Effector memory CD8-positive, alpha-beta T cell (primary cell): Measurements from ENCODE around the gene CYB5R3.

Experiments used
- ATAC-seq: fragments of 150-1000 bp; cut with Tn5 transposase; replicated peaks from 2 replicates; pipeline ENCODE4 v1.10.0; 2021; ENCODE audit warnings: mild to moderate bottlenecking, moderate library complexity
- DNase-seq, 3 experiments: peaks; one replicate each; pipeline ENCODE4 v3.0.0; 2021
- H3K27ac Mint-ChIP-seq, 2 donors: one replicate each; pipeline ENCODE4 v1.8.0; 2022; ENCODE audit warnings: mild to moderate bottlenecking in 2 of 2, mixed read lengths in 2 of 2, moderate library complexity in 2 of 2
- H3K27me3 Mint-ChIP-seq, 2 donors: one replicate each; pipeline ENCODE4 v1.8.0; 2022; ENCODE audit warnings: mixed read lengths in 2 of 2
- H3K36me3 Mint-ChIP-seq: one replicate; pipeline ENCODE4 v1.8.0; 2022; ENCODE audit warnings: mild to moderate bottlenecking, moderate library complexity, mixed read lengths; ENCODE audit not compliant: insufficient read depth
- H3K4me1 Mint-ChIP-seq, 2 donors: one replicate each; pipeline ENCODE4 v1.8.0; 2022; ENCODE audit warnings: low read depth in 2 of 2, mixed read lengths in 2 of 2
- H3K4me3 Mint-ChIP-seq, 2 donors: one replicate each; pipeline ENCODE4 v1.8.0; 2022; ENCODE audit warnings: mild to moderate bottlenecking in 2 of 2, mixed read lengths in 2 of 2, moderate library complexity in 2 of 2
- H3K9me3 Mint-ChIP-seq, 2 donors: one replicate each; pipeline ENCODE4 v1.8.0; 2022; ENCODE audit warnings: mixed read lengths in 2 of 2

Gene CYB5R3

GRCh38 chr22:42630901-42631602 is 18.1 kb downstream of the CYB5R3 start:
- Mint-ChIP-seq H3K27ac (peak overlapping the region in 1 of 2 donors; percentile 23), H3K4me3 (no peak overlapping the region), H3K36me3 (peaks cover 44% of the 10 kb centered on the region), H3K9me3 (no peaks in the 10 kb centered on the region), H3K4me1 (peaks cover 0 to 2% of the 10 kb centered on the region in 2 donors), H3K27me3 (no peaks in the 10 kb centered on the region)
- DNase-seq (no peak), ATAC-seq (no peak)

- H3K4me3 Mint-ChIP-seq: no peak overlapping the region
- H3K27me3 Mint-ChIP-seq: no peaks in the 10 kb centered on the region
- H3K27ac Mint-ChIP-seq: peak overlapping the region in 1 of 2 donors; percentile 68
- DNase-seq (no peak), ATAC-seq (no peak)
- H3K9me3 Mint-ChIP-seq: no peaks in the 10 kb centered on the region
- no peaks in the 10 kb centered on the region for H3K4me1 Mint-ChIP-seq
- peaks cover 47% of the 10 kb centered on the region for H3K36me3 Mint-ChIP-seq
These were observed 19.0 kb downstream of the CYB5R3 start for GRCh38 chr22:42630211-42630610.

- no peaks in the 10 kb centered on the region for H3K4me1 Mint-ChIP-seq
- H3K4me3 Mint-ChIP-seq: no peak overlapping the region
These were observed 21.2 kb downstream of the CYB5R3 start for GRCh38 chr22:42627981-42628380.

GRCh38 chr22:42626951-42627625 is 22.1 kb downstream of the CYB5R3 start:
- H3K4me1 Mint-ChIP-seq: peaks cover 0 to 2% of the 10 kb centered on the region in 2 donors
- ATAC-seq (no peak), DNase-seq (no peak)
- H3K36me3 Mint-ChIP-seq: peaks cover 30% of the 10 kb centered on the region
- H3K4me3 Mint-ChIP-seq: no peak overlapping the region
- H3K9me3 Mint-ChIP-seq: no peaks in the 10 kb centered on the region
- no peak overlapping the region for H3K27ac Mint-ChIP-seq
- no peaks in the 10 kb centered on the region for H3K27me3 Mint-ChIP-seq

More at GRCh38 chr22:42627981-42628380, 21.2 kb downstream of the CYB5R3 start:
- Mint-ChIP-seq H3K9me3 (no peaks in the 10 kb centered on the region), H3K36me3 (peaks cover 35% of the 10 kb centered on the region), H3K27ac (peak overlapping the region in 1 of 2 donors; percentile 57), H3K27me3 (no peaks in the 10 kb centered on the region)
- ATAC-seq (no peak), DNase-seq (no peak)

- peaks cover 33% of the 10 kb centered on the region for H3K36me3 Mint-ChIP-seq
- no peaks in the 10 kb centered on the region for H3K9me3 Mint-ChIP-seq
- H3K4me3 Mint-ChIP-seq: no peak overlapping the region
- peaks cover 3 to 5% of the 10 kb centered on the region in 2 donors for H3K4me1 Mint-ChIP-seq
- no peak for ATAC-seq
- no peaks in the 10 kb centered on the region for H3K27me3 Mint-ChIP-seq
- DNase-seq: no peak
- H3K27ac Mint-ChIP-seq: no peak overlapping the region
These were observed 22.8 kb downstream of the CYB5R3 start for GRCh38 chr22:42626431-42626830.

GRCh38 chr22:42625416-42625815 is 23.8 kb downstream of the CYB5R3 start:
- H3K27me3 Mint-ChIP-seq: no peaks in the 10 kb centered on the region
- no peak overlapping the region for H3K27ac Mint-ChIP-seq
- H3K4me3 Mint-ChIP-seq: no peak overlapping the region
- H3K36me3 Mint-ChIP-seq: peaks cover 33% of the 10 kb centered on the region
- no peaks in the 10 kb centered on the region for H3K9me3 Mint-ChIP-seq
- DNase-seq (no peak), ATAC-seq (no peak)
- H3K4me1 Mint-ChIP-seq: peaks cover 5 to 8% of the 10 kb centered on the region in 2 donors

GRCh38 chr22:42624551-42625106 is 24.6 kb downstream of the CYB5R3 start:
- Mint-ChIP-seq H3K4me3 (no peak overlapping the region), H3K27me3 (no peaks in the 10 kb centered on the region), H3K9me3 (no peaks in the 10 kb centered on the region), H3K36me3 (peaks cover 34% of the 10 kb centered on the region), H3K27ac (no peak overlapping the region), H3K4me1 (peaks cover 5 to 8% of the 10 kb centered on the region in 2 donors)
- ATAC-seq: no peak
- DNase-seq: no peak

GRCh38 chr22:42623756-42624441 is 25.3 kb downstream of the CYB5R3 start:
- no peak overlapping the region for H3K27ac Mint-ChIP-seq
- H3K4me1 Mint-ChIP-seq: peaks cover 5 to 8% of the 10 kb centered on the region in 2 donors
- no peak for DNase-seq
- no peaks in the 10 kb centered on the region for H3K27me3 Mint-ChIP-seq
- no peaks in the 10 kb centered on the region for H3K9me3 Mint-ChIP-seq
- H3K4me3 Mint-ChIP-seq: no peak overlapping the region
- peaks cover 39% of the 10 kb centered on the region for H3K36me3 Mint-ChIP-seq
- ATAC-seq: no peak

- Mint-ChIP-seq H3K4me3 (no peak overlapping the region), H3K27me3 (no peaks in the 10 kb centered on the region), H3K36me3 (peaks cover 39% of the 10 kb centered on the region), H3K4me1 (peaks cover 5 to 8% of the 10 kb centered on the region in 2 donors), H3K27ac (no peak overlapping the region), H3K9me3 (no peaks in the 10 kb centered on the region)
- no peak for ATAC-seq
- DNase-seq: no peak
These were observed 25.9 kb downstream of the CYB5R3 start for GRCh38 chr22:42623301-42623751.

GRCh38 chr22:42622061-42622710 is 27.0 kb downstream of the CYB5R3 start:
- Mint-ChIP-seq H3K27ac (peak overlapping the region; percentile 60 to 78), H3K36me3 (peaks cover 39% of the 10 kb centered on the region), H3K4me1 (peaks cover 8 to 9% of the 10 kb centered on the region in 2 donors), H3K27me3 (no peaks in the 10 kb centered on the region), H3K9me3 (no peaks in the 10 kb centered on the region), H3K4me3 (no peak overlapping the region)
- DNase-seq (no peak), ATAC-seq (no peak)

- H3K27me3 Mint-ChIP-seq: no peaks in the 10 kb centered on the region
- peaks cover 8 to 9% of the 10 kb centered on the region in 2 donors for H3K4me1 Mint-ChIP-seq
- DNase-seq (peak; percentile 48 to 54 (median 51)), ATAC-seq (peak; percentile 80)
- H3K9me3 Mint-ChIP-seq: no peaks in the 10 kb centered on the region
- H3K27ac Mint-ChIP-seq: peak overlapping the region; percentile 60 to 78
- peaks cover 39% of the 10 kb centered on the region for H3K36me3 Mint-ChIP-seq
- H3K4me3 Mint-ChIP-seq: peak overlapping the region in 1 of 2 donors; percentile 14
These were observed 27.6 kb downstream of the CYB5R3 start for GRCh38 chr22:42621505-42622002.

GRCh38 chr22:42620084-42620483 is 29.1 kb downstream of the CYB5R3 start:
- Mint-ChIP-seq H3K4me3 (no peak overlapping the region), H3K27me3 (no peaks in the 10 kb centered on the region), H3K27ac (peak overlapping the region in 1 of 2 donors; percentile 29), H3K4me1 (peaks cover 15 to 17% of the 10 kb centered on the region in 2 donors), H3K9me3 (no peaks in the 10 kb centered on the region), H3K36me3 (peaks cover 40% of the 10 kb centered on the region)
- DNase-seq (no peak), ATAC-seq (no peak)
